GM12878 (cell line): ENCODE results near the gene CNOT8. TPM values are rescaled to one million over a fixed set of nuclear protein-coding genes. Genes with fewer than 3 reads are reported as not detected.

ENCODE experiments used
- ATAC-seq: fragments of 200-7000 bp; cut with Tn5 transposase; 3 replicates; pipeline ENCODE4 v1.9.1; 2020; ENCODE audit warnings: mild to moderate bottlenecking, moderate library complexity
- BruUV-seq: library from RNA; stranded (reverse); fragments of 400-500 nt; replicated peaks from 2 replicates; lab custom pipeline; 2021; lab: Mats Ljungman, UMichigan
- CTCF ChIA-PET: fragments of 300-600 bp; sonication (Branson Sonifier 250); formaldehyde crosslinking; extraction: SDS; loops from one replicate; lab custom pipeline; 2021; ENCODE audit warnings: inconsistent platforms; lab: Yijun Ruan, JAX
- POLR2A ChIA-PET: fragments of 350-600 bp; formaldehyde crosslinking; extraction: SDS; loops from one replicate; lab custom pipeline; 2021; ENCODE audit warnings: inconsistent platforms; lab: Charles Lee
- RAD21 ChIA-PET: fragments of 300-600 bp; sonication (Branson Sonifier 250); formaldehyde crosslinking; loops from one replicate; lab custom pipeline; 2023; ENCODE audit warnings: antibody characterized with exemption; ENCODE audit not compliant: unreplicated experiment; lab: Charles Lee
- SMC1A ChIA-PET: fragments of 300-600 bp; sonication (Branson Sonifier 250); formaldehyde crosslinking; loops from one replicate; lab custom pipeline; 2023; ENCODE audit not compliant: unreplicated experiment, uncharacterized antibody; lab: Charles Lee
- DNase-seq: peaks from one replicate; pipeline ENCODE4 v3.0.0-alpha.2; 2011; ENCODE audit warnings: low read depth, low spot score
- FAIRE-seq: peaks from 3 replicates; lab custom pipeline; 2011; peaks lifted over from hg19 to GRCh38; lab: Jason Lieb, UNC
- H2AFZ ChIP-seq: 2 replicates; pipeline ENCODE4 v1.6.0; 2011; ENCODE audit warnings: low read depth, low read length, control low read depth; ENCODE audit not compliant: control insufficient read depth
- H3K27ac ChIP-seq: 2 replicates; pipeline ENCODE4 v1.5.1; 2011; ENCODE audit warnings: control low read depth; ENCODE audit not compliant: control insufficient read depth, insufficient read depth
- H3K27me3 ChIP-seq, 2 experiments: replicated peaks in 1 of 2; 2 replicates each; pipeline versions ENCODE4 v1.6.0 to v1.6.1; 2011; ENCODE audit warnings: low read length in 1 of 2; ENCODE audit not compliant: control insufficient read depth in 2 of 2, insufficient read depth in 2 of 2
- H3K36me3 ChIP-seq, 2 experiments: 2 replicates each; pipeline ENCODE4 v1.5.1; 2011; ENCODE audit warnings: low read length in 1 of 2; ENCODE audit not compliant: control insufficient read depth in 2 of 2, insufficient read depth in 2 of 2
- H3K4me1 ChIP-seq: 2 replicates; pipeline ENCODE4 v1.6.1; 2011; ENCODE audit warnings: mild to moderate bottlenecking, low read length, moderate library complexity, mixed read lengths; ENCODE audit not compliant: control insufficient read depth, insufficient read depth
- H3K4me2 ChIP-seq: 2 replicates; pipeline ENCODE4 v1.6.0; 2011; ENCODE audit warnings: control low read depth; ENCODE audit not compliant: control insufficient read depth, insufficient read depth
- H3K4me3 ChIP-seq: fragments of 200-600 bp; sonication (generic); 2 replicates; pipeline ENCODE4 v1.5.1; 2016
- H3K79me2 ChIP-seq: 2 replicates; pipeline ENCODE4 v1.6.0; 2011; ENCODE audit warnings: low read length; ENCODE audit not compliant: control insufficient read depth, insufficient read depth
- H3K9ac ChIP-seq: 2 replicates; pipeline ENCODE4 v1.8.0; 2011; ENCODE audit warnings: low read length, control low read depth, mixed read lengths; ENCODE audit not compliant: control insufficient read depth, insufficient read depth
- H3K9me3 ChIP-seq: replicated peaks from 3 replicates; pipeline ENCODE4 v1.5.1; 2011; ENCODE audit warnings: mild to moderate bottlenecking, low read length; ENCODE audit not compliant: control insufficient read depth, insufficient read depth
- H4K20me1 ChIP-seq: 2 replicates; pipeline ENCODE4 v1.6.0; 2011; ENCODE audit not compliant: control insufficient read depth, insufficient read depth
- CBX3 ChIP-seq: fragments of 200-600 bp; sonication (generic); IDR thresholded peaks from 2 replicates; pipeline ENCODE4 v1.6.1; 2016; ENCODE audit warnings: low read depth, borderline replicate concordance
- FOS ChIP-seq: IDR thresholded peaks from 3 replicates; pipeline ENCODE4 v1.6.1; 2011; ENCODE audit warnings: borderline replicate concordance; ENCODE audit not compliant: insufficient read length; ENCODE audit errors: extremely low read depth
- HCFC1 ChIP-seq: fragments of 150-350 bp; IDR thresholded peaks from 2 replicates; pipeline ENCODE4 v1.6.1; 2014; ENCODE audit warnings: low read length
- NR2C2 ChIP-seq: IDR thresholded peaks from 2 replicates; pipeline ENCODE4 v1.6.1; 2011; ENCODE audit warnings: borderline replicate concordance, low read depth; ENCODE audit not compliant: control insufficient read depth, insufficient read length
- NR2F1 ChIP-seq: fragments of 450-650 bp; conservative IDR thresholded peaks from 2 replicates; pipeline ENCODE4 v1.6.1; 2017; ENCODE audit warnings: mild to moderate bottlenecking
- RB1 ChIP-seq: fragments of 450-650 bp; formaldehyde crosslinking; IDR thresholded peaks from 2 replicates; pipeline ENCODE4 v1.6.1; 2017; ENCODE audit warnings: mild to moderate bottlenecking, borderline replicate concordance
- SPI1 ChIP-seq: IDR thresholded peaks from 2 replicates; pipeline ENCODE4 v1.6.1; 2011; ENCODE audit warnings: low read depth, mild to moderate bottlenecking, low read length, moderate library complexity, borderline replicate concordance; ENCODE audit not compliant: insufficient read depth
- STAT3 ChIP-seq: IDR thresholded peaks from 2 replicates; pipeline ENCODE4 v1.6.1; 2011; ENCODE audit warnings: low read depth, low read length, improper control_type of control experiment
- TBL1XR1 ChIP-seq: IDR thresholded peaks from 2 replicates; pipeline ENCODE4 v1.6.1; 2012; ENCODE audit warnings: low read depth, low read length, improper control_type of control experiment
- ZNF217 ChIP-seq: fragments of 450-650 bp; IDR thresholded peaks from 2 replicates; pipeline ENCODE4 v1.6.1; 2017; ENCODE audit warnings: antibody characterized with exemption, mild to moderate bottlenecking
- ZNF274 ChIP-seq: IDR thresholded peaks from one replicate; pipeline ENCODE4 v1.8.0; 2011; ENCODE audit not compliant: insufficient read length, insufficient read depth
- WGBS: methylation state at CpG from one replicate; pipeline ENCODE4 v1.1.6; 2016; ENCODE audit warnings: low lambda C conversion rate; ENCODE audit not compliant: insufficient replicate concordance, insufficient coverage; ENCODE audit errors: missing lambda C conversion rate; 5-methylcytosine and 5-hydroxymethylcytosine counted together
- in situ Hi-C: fragments of 300-500 bp; cut with MboI; formaldehyde crosslinking; loops from 9 replicates; pipeline ENCODE4 v1.14.3; 2018; ENCODE audit warnings: mixed read lengths
- intact Hi-C: fragments of 100-400 bp; cut with micrococcal nuclease; formaldehyde crosslinking; loops from one replicate; pipeline ENCODE4 v1.14.2; 2022; ENCODE audit not compliant: unreplicated experiment
- polyA plus RNA-seq, 11 experiments: library from polyadenylated mRNA; depleted of rRNA in 4 of 11; unstranded in 6 of 11; stranded (reverse) in 5 of 11; fragments of >200 nt; fragmentation: Nextera tagmentation in 4 of 11; fragmentation: Illumina TruSeq in 1 of 11; extraction: Ambion mirVana in 4 of 11; extraction: Trizol in 1 of 11; gene quantifications; 1 replicate in 1 of 11; 2 replicates in 10 of 11; pipeline versions ENCODE4 v1.2.1 to v1.2.3, GENCODE V29; 2011 to 2016; ENCODE audit warnings: inconsistent platforms in 2 of 11, missing spikeins in 2 of 11, low read depth in 1 of 11
- total RNA-seq, 4 experiments: library from RNA; depleted of rRNA in 3 of 4; stranded (reverse); fragments of >200 nt in 3 of 4; fragmentation: Illumina TruSeq in 1 of 4; extraction: Trizol in 1 of 4; gene quantifications; 2 replicates each; pipeline versions ENCODE4 v1.2.1 to v1.2.3, GENCODE V29; 2013 to 2021

The CNOT8 gene
- total and polyA plus RNA-seq, 10 of the 15 experiments (the other 5 are each of a cell fraction or from before 2014, with no cell fraction given): 13.2 to 57.1 (median 39.0) TPM

GRCh38 chr5:154873791-154874331, 15.4 kb downstream of the CNOT8 start:
- ATAC-seq (no peak), FAIRE-seq (no peak), DNase-seq (no peak)
- Histone ChIP-seq H2AFZ (no peak overlapping the region), H3K9me3 (peaks cover 4% of the 10 kb centered on the region; the same call in 2 of the 3 replicates), H3K4me2 (no peak overlapping the region), H3K27me3 (no peaks in the 10 kb centered on the region), H3K9ac (no peak overlapping the region), H3K4me1 (no peaks in the 10 kb centered on the region), H4K20me1 (no peaks in the 10 kb centered on the region), H3K79me2 (no peaks in the 10 kb centered on the region), H3K36me3 (peaks cover 4 to 28% of the 10 kb centered on the region in 2 experiments), H3K27ac (no peak overlapping the region), H3K4me3 (no peak overlapping the region)
- SMC1A ChIA-PET: no interaction called here
- intact Hi-C loops: no loop called here
- TF ChIP-seq STAT3: no peak
- TF ChIP-seq ZNF217: no peak
- no peak for TF ChIP-seq HCFC1
- no peak for TF ChIP-seq CBX3
- no peak for TF ChIP-seq RB1
- TF ChIP-seq TBL1XR1: no peak
- no peak for TF ChIP-seq NR2F1
- no peak for TF ChIP-seq FOS
- no peak for TF ChIP-seq ZNF274
- no peak for TF ChIP-seq SPI1
- no peak for TF ChIP-seq NR2C2
- 98% methylated on average over 5 of the region's 5 CpGs for WGBS
- in situ Hi-C loops: no loop called here
- POLR2A ChIA-PET: no interaction called here
- no TSS peak for BruUV-seq
- RAD21 ChIA-PET: no interaction called here
- CTCF ChIA-PET: no interaction called here
